HG03108 (cell line): ENCODE results near the gene MSL1.

Source experiments
- ATAC-seq: cut with Tn5 transposase; IDR thresholded peaks from one replicate; pipeline ENCODE4 v1.9.1; 2021; ENCODE audit warnings: moderate library complexity; ENCODE audit not compliant: unreplicated experiment

MSL1 gene

DNA sequence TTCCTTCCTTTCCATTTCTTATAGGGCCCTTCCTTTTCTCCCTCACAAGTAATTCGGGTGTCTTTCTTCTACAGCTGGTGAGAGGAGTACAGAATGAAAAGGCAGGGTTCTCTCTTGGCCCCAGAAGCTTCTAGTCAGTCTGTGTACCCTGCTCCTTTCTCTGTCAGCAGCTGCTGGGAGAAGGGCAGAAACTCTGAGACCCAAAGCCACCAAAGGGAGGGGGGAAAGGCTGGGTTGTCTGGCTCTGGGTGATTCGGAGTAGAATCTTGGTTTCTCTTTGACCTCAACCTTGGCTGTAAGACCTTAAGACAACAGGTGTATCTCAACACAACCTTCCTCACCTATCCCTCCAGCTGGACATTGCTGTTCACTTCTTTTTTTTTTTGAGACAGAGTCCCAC is 18.1 kb upstream of the MSL1 start:
- ATAC-seq: no peak

DNA sequence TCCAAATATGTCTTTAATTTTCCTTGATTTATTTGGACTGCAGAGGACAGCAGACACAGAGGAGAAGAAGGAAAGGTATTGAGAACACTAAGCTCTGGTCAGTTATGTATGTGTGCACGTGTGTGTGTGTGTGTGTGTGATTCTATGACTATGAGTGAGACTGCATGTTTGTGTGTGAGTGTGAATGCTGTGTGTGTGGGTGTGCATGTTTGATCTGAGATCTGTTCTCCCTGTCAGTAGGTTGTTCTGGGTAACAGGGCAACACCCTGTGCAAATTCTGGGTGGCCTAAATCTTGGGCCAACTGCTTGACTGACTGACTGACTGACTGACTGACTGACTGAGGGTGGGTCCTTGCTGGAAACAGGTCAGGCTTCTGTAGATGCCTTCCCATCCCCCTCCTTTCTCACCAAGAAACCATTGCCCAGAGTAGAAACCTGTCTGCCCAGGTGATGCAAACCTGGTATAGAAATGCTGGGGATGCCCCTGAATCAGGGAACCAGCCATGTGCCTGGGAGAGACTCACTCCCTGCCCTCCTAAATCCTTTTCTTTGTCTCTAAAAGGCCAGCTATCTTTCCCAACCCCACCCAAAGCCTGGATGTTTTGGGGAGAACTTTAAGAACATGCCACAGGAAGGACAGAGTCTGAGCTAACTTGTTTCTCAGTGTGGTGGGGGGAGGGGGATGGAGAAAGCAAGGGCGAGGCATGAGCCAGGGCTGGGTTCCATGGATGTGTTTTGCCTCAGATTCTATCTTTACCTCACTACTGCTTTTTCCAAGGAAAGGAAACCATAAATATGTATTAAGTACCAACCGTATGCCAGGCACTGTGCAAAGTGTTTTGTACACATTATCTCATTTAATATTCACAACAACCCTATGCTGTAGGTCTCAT is 16.9 kb upstream of the MSL1 start:
- ATAC-seq: no peak

DNA sequence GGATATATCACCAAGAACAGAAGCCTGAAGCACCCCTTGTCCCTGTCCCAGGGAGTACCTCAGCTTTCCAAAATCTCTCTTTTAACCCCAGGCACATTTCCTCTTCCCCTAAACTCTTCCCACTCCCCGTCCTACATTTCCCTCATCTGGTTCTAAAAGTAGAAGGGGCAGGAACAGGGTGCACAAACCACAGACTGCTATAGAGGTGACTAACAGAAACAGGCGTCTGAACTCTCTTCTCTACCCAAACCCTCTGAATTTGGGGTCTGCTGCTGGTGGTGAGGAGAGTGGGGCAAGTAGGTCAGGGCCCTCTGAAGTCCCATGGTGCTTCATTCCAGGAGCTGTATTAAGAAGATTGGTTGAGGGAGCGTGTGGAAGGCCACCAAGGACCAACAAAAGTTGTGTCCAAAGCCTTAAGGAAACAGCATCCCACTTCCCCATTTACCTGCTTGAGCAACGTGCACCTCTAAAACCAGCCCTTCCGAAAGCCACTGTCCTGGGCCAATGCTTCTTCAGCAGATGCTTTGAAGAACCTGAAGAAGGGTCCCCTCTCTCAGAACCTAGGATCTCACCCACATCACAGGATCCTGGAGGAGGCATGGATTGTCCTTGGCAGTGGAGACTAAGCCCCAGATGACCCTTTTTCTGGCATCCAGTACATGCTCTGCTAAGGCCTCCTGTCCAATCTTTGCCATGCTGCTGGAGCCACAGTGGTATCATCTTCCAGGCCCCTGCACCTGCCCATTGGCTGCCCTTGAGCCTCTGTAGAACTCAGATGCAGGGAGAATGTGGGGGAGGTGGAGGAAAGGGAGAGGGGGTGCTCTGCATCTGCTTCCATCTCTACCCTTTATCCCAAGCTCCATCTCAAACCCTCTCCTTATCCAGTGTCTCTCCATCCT is 15.7 kb upstream of the MSL1 start:
- ATAC-seq: no peak

DNA sequence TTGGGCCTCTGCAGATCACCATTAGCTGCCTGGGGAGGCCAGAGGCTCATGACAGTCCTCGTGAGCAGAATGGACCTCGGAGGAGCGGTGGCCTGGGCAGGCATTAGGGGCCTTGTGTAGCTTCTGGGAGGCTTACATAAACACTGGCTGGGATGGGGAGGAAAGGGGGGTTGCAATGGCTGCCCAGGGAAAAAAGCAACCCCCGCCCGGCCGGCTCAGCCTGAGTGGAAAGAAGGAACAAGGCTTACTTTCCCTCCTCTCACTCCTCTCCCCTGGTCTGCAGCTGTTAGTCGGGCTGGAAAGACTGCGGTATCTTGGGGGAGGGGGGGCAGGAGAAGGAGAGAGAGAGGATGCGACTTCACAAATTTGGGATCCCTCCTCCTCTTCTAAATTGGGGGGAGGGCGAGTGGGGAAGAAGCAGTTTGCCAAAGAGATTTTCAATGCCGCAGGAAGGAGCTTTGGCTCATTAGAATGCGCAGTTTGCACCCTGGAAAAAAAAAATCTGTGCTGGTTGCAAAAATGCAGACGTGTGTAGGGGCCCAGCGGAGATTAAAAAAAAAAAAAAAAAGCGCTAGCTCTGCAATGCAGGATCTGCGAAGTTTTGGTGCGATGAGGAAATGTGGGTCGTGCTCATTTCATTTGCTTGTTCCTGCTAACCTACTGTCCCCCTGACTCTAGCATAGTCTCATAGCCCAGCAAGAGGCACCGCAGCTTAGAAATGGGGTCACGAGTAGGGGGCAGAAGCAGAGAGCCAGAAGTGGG is 14.8 kb upstream of the MSL1 start:
- no peak for ATAC-seq

DNA sequence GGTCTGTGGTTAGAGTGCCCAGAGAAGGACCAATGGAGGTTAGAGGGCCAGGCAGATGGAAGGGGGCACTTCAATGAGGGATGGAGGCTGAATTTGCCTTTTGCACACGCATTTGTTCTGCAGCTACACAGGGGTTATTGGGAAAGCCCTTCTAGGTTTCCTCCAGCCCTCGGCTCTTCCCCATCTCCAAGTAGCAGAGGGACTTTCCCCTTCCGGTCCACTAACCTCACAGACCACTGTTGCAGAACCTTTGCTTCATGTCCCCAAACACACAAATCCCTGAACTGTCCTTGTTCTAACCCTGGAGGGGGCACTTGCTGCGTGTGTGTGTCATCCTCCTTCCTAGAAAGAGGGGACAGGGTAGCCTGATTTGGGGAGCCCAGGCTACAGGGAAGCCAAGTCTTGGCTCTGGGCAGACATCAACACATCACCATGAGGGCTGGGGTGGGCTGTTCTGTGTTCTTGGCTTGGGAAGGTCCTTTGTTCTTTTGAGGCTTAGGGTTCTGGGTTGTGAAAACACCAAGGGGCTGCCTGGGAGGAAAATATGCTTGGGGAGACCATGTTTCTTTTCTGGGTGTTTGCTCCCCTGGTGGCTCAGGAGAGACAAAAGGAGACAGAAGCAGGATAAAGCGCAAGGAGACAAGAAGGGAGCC is 14.1 kb upstream of the MSL1 start:
- no peak for ATAC-seq

DNA sequence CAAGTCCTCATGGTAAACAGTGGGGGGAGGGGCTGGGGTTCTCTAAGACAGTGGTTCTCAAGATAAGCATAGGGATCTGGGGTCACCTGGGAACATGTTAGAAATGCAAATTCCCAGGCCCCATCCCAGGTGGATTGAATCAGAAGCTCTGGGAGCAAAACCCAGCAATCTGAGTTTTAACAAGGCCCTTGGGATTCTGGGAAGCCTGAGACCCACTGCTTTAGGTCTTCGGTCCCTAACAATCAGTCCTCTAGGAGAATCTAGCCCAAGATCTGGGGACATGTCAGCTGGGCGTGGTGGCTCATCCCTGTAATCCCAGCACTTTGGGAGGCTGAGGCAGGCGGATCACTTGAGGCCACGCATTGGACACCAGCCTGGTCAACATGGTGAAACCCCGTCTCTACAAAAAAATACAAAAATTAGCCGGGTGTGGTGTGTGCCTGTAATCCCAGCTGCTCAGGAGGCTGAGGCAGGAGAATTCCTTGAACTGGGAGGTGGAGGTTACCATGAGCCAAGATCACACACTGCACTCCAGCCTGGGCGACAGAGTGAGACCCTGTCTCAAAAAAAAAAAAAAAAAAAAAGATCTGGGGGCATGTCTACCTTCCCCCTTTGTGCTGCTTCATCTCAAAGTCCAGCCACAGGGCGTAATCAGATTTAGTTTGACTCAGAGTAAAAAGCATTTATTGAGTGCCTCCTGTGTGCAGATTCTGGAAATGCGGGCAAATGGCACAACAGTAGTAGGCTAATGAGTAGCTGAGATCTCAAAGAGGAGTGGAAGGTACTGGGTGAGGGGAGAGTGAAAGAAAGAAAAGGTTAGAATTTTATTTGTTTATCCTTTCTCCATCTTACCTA is 12.6 kb upstream of the MSL1 start:
- no peak for ATAC-seq

DNA sequence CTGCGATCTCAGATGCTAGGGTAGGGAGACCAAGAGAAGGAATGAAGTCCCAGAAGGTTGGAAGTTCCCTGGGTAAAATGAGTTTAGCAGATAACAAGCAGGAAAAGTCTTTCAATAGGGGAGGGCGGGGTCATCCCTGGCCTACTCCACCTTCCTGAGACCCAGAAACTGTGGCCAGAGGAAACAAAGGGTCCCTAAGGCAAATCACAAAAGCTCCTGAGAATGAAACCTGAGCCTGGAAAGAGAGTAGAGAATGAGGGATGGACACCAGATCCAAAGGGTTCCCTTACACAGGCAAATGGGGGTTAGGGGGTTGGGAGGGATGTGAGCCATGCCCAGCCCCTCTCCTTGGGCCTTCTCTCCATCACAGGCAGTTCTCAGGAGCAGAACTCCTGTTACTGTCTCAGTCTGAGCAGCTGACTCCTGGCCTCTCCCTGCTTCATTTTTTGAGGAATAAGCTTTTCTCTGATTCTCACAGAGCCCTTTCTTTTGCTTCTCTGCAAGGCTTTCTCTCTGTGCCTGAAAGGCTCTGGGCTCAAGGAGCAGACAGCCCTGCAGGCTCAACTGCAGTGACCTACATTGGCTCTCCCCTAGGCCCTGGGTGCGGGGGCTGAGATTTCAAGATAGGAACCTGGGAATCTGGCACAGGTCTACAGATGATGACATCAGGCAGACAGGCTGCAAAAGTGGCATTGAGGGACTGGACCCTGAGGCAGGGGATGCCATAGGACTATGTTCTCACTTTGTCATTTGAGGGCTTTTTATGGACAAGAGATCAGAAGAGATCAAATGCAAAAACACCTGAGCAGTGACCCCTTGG is 11.5 kb upstream of the MSL1 start:
- no peak for ATAC-seq

DNA sequence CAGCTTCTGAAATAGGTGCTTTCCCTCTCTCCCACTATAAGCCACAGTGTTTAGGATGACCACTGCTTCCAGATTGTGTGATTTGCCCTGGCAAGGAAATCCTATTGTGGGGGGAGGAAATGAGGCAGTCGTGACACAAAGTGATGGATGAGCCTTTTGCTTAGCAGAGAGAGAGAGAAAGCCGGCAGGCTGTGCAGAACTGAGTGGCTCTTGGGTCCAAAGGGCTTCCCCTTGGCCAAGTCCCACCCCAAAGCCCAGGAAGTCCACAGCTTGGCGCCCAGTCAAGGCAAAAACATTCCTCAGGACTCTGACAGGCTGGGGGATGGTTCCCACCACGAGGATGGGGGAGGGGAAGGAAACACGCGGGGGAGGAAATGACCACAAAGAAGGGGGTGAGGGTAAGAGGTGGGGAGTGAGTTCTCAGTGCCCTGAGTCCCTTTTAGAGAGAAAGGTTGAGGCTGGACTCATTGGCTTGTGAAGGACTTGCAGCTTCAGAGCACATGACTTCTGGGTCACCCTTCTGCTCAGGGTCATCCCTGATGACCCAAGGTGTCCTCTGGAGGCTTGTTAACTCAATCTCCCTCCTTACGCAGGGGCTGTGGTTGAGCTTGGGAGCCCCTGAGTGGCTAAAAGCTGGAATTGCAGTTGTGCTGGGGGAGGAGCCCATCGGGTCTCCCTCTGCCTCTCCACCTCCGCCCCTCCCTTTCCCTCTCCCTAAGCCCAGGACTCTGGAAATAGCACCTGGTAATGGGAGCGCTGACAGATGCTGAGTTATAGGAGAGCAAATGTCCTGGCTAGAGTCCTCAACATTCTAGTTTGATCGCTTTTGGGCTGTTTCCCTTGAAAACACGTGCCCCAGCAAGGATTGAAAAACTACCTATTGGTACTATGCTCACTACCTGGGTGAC is 10.3 kb upstream of the MSL1 start:
- peak; percentile 49 for ATAC-seq

DNA sequence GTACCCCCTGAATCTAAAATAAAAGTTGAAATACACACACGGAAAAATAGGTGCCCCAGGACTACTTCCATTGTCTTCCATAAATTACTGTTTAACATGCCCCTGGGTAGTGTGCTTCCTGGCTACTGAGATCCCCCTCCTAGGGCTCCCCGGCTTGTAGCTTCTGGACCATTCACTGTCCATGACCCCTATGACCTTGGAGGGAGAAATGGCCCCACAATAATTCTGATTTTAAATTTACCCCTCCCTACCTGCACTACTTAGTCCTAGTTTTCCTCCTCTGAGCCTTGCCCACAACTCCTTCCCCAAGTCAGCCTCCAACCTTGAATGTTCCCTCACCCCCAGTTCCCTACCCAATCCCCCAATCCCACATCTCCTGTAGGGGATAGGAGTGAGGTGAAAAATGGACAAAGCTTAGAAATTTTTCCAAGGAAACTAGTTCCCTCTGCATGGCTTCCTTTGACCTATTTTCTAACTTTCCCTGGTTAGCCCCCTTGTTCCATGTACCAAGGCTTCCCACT is 9.5 kb upstream of the MSL1 start:
- ATAC-seq: no peak

DNA sequence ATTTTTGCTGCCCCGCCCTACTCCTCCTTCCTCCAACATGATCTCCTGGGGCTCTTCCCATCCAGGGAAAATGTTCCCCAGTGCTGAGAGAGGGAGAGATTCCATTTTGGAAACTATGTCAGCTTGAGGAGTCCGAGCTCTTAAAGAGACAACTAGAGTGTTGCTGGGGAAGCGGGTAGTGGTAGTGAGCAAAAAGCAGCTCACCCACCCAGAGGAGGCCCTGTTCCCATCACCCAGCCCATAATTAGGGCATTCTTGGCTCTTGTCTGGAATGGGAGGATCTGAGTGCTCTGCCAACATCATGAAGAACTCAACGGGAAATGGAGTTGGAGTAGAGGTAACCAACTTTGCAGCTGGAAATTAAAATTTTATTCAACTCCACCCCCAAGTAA is 9.1 kb upstream of the MSL1 start:
- no peak for ATAC-seq

DNA sequence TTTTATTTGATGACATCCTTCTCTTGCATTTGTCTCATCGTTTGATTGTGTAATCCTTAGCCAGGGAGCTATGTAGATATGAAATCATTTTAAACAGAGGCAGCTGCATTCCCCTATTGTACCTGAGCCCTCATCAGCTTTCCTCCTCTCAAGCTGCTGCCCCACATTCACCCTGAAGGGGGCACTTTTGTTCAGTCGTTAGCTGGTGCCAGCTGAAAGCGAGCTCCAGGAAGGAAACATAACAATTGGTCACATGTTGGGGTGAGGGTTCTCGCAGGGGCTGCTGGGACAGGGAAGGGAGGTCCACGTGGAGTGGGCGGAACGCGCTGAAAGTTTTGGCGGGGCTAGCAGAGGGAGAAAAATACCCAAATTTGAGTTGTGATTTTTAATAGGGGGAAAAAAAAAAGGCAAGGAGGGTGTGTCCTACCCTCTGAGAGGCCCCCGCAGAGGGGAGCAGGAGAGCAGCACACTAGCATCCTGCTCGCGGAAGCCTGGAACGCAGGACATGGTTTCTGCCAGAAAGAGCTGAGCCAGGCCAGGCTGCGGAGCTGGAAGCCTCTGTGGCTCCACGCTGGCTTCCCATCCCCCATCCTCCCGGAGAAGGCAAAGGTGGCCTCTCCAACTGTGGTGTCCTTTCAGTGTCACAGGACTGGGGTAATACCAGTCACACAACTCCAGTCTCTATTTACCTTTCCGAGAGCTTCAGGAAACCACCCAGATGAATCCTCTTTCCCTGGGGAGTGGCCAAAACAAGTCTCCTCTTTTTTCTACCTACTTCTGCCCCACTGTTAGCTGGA is 8.5 kb upstream of the MSL1 start:
- ATAC-seq: peak; percentile 72

DNA sequence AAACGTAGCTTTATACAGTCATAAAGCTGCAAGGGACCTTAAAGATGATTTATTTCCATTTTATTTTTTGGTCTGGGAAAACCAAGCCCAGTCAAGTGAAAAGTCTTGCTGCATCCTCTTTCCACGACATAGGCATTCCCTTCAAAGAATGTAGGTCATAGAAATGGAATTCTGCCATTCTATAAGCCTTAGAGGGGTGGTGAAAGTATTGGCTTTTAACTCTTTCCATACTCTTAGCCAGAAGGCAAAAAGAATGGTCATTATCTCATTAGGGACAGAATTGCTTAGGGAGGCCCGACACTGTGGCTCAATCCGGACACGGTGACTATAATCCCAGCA is 7.9 kb upstream of the MSL1 start:
- ATAC-seq: no peak

DNA sequence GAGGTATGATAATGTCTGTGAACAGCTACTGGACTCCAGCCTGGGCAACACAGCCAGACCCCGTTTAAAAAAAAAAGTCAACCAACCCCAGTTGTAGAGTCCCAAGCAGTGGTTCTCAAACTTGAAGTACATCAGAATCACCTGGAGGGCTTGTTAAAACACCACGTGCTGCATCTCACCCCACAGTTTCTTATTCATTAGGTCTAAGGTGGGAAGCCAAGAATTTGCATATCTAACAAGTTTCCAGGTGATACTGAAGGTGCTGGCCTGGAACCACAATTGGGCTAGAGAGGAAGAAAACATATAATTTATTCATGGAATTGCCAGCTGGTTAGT is 6.7 kb upstream of the MSL1 start:
- no peak for ATAC-seq

DNA sequence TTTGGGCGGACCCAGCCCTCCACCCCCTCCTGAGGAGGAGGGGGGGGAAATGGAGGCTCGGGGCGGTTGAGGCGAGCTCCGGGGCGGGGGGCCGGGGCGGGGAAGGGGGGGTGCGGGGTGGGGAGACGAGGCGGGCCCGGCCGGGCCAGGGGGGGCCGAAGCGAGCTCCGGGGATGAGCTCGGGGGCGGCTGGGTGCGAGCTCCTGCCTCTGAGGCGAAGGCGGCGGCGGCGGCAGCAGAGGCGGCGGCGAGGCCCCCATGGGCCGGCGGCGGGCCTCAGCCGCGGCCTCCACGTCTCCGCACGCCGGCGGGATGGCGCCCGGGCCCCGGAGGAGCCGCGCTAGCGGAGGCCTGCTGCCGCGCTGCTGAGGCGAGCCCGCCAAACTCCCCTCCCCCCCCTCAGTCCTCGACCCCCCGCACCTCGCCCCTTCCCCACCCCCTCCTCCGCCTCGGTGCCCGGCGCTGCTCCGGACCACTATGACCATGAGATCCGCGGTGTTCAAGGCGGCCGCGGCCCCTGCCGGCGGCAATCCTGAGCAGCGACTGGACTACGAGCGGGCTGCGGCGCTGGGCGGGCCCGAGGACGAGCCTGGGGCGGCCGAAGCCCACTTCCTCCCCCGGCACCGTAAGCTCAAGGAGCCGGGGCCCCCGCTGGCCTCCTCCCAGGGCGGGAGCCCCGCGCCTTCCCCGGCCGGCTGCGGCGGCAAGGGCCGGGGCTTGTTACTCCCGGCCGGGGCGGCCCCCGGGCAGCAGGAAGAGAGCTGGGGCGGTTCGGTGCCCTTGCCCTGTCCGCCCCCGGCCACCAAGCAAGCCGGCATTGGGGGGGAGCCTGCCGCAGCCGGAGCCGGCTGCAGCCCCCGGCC is 596 bp downstream of the MSL1 start:
- ATAC-seq: no peak

DNA sequence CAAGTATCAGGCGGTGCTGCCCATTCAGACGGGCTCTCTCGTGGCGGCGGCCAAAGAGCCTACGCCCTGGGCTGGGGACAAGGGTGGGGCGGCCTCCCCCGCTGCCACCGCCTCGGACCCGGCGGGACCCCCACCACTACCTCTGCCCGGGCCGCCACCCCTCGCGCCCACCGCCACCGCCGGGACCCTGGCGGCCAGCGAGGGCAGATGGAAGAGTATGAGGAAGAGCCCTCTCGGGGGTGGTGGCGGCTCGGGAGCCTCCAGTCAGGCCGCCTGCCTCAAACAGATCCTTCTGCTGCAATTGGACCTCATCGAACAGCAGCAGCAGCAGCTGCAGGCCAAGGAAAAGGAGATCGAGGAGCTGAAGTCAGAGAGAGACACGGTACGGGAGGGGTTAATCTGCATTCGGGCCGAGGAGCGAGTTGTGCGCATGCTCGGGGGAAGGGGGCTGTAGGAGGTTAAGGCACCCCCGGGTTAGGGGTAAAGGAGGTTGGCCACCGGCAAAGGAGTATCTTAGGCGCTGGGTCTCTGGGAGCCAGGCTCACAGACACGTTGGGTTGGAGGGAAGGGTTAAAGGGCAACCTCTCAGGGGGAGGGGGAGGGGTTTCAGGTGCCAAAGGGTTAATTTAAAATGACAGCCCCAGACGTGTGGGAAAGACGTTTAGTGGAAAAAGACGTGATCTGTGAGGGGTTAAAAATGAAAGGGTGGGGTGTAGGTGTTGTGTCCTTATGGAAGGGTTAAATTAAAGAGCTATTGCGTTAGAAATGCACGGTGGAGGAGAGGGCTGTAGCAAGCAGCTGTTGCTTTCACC is 1.4 kb downstream of the MSL1 start:
- no peak for ATAC-seq

DNA sequence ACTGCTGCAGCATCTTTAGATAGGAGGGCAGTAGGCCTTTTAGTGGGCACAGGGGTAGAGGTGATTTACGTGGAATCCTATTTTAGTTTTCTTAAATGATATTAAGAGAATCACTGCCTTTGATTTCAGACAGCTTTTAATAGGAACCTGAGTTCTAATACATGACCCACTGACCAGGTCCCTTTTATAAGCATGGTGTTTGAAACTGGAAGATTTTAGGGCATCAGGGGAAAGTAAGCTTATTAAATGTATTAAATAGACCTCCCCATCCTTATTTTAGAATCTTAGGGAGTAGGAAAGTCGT is 2.0 kb downstream of the MSL1 start:
- no peak for ATAC-seq
